H1 (cell line): ENCODE data around the gene NHLH1. TPM values are rescaled to one million over a fixed set of nuclear protein-coding genes. Genes with fewer than 3 reads are reported as not detected.

Experiments
- CHD7 ChIP-seq: fragments of 300-600 bp; sonication (generic); IDR thresholded peaks from 2 replicates; pipeline ENCODE4 v1.7.1; 2012; ENCODE audit warnings: low read length, moderate library complexity, mild to moderate bottlenecking, inconsistent platforms; ENCODE audit not compliant: insufficient replicate concordance
- CREB1 ChIP-seq: IDR thresholded peaks from 2 replicates; pipeline ENCODE4 v1.6.1; 2012; ENCODE audit warnings: inconsistent platforms
- MAFK ChIP-seq: IDR thresholded peaks from 2 replicates; pipeline ENCODE4 v1.6.1; 2012; ENCODE audit warnings: low read depth, mild to moderate bottlenecking, improper control_type of control experiment, low read length
- TAF1 ChIP-seq: IDR thresholded peaks from 2 replicates; pipeline ENCODE4 v1.6.1; 2011; ENCODE audit warnings: mild to moderate bottlenecking, low read depth, low read length
- TEAD4 ChIP-seq: IDR thresholded peaks from 2 replicates; pipeline ENCODE4 v1.6.1; 2012; ENCODE audit warnings: low read depth, low read length, inconsistent platforms, mixed read lengths
- polyA plus RNA-seq, 7 experiments: library from polyadenylated mRNA; depleted of rRNA in 3 of 7; stranded (reverse) in 5 of 7; unstranded in 2 of 7; fragments of >200 nt in 5 of 7; fragments of 200-250 nt in 2 of 7; gene quantifications; 1 replicate in 5 of 7; 2 replicates in 1 of 7; 4 replicates in 1 of 7; pipeline versions ENCODE4 v1.2.1 to v1.2.3, GENCODE V29; 2011 to 2013; ENCODE audit warnings: missing spikeins in 2 of 7, mixed read lengths in 2 of 7
- total RNA-seq: library from RNA; stranded (reverse); fragmentation: NEBNext Ultra II Directional; extraction: Animal tissue kit (Norgen Biotek cat#: 25700); gene quantifications from 2 replicates; pipeline ENCODE4 v1.2.1, GENCODE V29; 2021

Gene NHLH1
- total and polyA plus RNA-seq, 2 of the 8 experiments (the other 6 are each of a cell fraction or from before 2014, with no cell fraction given): 0.39 to 0.91 TPM

DNA sequence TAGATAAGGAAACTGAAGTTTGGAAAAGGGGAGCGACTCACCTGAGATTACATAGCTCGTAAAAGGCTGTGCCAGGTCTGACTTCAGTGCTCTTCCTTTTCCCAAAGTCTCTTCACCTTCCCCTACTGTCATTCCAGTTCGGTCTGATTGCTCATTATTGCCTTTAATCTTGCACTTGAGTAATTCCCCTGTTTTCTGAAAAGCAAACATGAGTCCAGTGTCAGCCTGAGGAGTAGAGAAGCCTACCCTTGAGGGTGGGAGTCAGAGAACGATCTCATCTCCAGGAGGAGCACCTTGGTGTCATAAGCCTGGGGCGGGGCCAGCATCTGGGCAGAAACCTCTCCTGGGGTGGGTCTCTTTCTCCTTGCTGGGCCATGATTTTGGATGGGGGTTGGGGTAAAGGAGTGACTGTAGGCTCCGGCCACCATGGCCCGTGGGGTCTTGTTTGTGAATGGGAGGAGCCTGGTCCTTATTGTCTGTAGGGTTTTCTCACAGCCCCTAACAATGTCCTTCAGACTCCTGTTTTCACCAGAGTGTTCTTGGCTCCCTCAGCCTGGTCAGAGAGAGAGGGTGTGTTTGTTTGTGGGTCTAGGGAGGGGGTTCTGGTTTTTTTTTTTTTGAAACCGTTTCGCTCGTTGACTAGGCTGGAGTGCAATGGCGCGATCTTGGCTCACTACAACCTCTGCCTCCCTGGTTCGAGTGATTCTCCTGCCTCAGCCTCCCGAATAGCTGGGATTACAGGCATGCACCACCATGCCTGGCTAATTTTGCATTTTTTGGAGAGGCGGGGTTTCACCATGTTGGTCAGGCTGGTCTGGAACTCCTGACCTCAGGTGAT lies 39.5 kb downstream of the NHLH1 start (continued):
- TF ChIP-seq TEAD4 (no peak), TAF1 (no peak), CREB1 (no peak), MAFK (no peak), CHD7 (no peak)
- TF ChIP-seq, all 59 proteins: peak for 0
